Mammary epithelial cell (primary cell): ENCODE results near the gene DBNDD1.

Source experiments
- CTCF ChIP-seq, 2 donors: IDR thresholded peaks in 1 of 2; conservative IDR thresholded peaks in 1 of 2; 2 replicates each; pipeline ENCODE4 v1.5.1; 2011 to 2012; ENCODE audit warnings: inconsistent platforms in 2 of 2, low read length in 2 of 2, mild to moderate bottlenecking in 2 of 2, control low read depth in 1 of 2, low read depth in 1 of 2; ENCODE audit not compliant: insufficient read depth in 1 of 2; ENCODE audit errors: extremely low read depth in 1 of 2
- EZH2 ChIP-seq: IDR thresholded peaks from 2 replicates; pipeline ENCODE4 v1.6.1; 2012; ENCODE audit warnings: low read length, inconsistent platforms, borderline replicate concordance

GRCh38 chr16:89988951-89989350 is 30.3 kb downstream of the DBNDD1 start:
- no peak for TF ChIP-seq EZH2
- TF ChIP-seq CTCF (conservative IDR thresholded peaks at IDR 0.05 in 1 of 2, IDR thresholded peaks at IDR 0.05 in 1 of 2; ENCODE audit: extremely low read depth in 1 of 2, insufficient read depth in 1 of 2, low read depth in 1 of 2, low read length in 2 of 2): no peak
